Karpas-422 (cell line): ENCODE measurements around the gene FOXN4. TPM values are rescaled to one million over a fixed set of nuclear protein-coding genes. Genes with fewer than 3 reads are reported as not detected.
A peak's percentile ranks its signal among the peaks of the same experiment; 100 is the strongest.
"Not testable (repeated sequence)": the region's sequence is repeated elsewhere in the genome, so short reads cannot be mapped to it uniquely, and the experiment has no call there.

Experiments used
- DNase-seq: peaks from one replicate; pipeline ENCODE4 v3.0.0-alpha.2; 2015
- H2AFZ ChIP-seq: fragments of 200-600 bp; sonication (generic); 2 replicates; pipeline ENCODE4 v1.6.1; 2014; ENCODE audit warnings: antibody characterized with exemption, low read length, mixed read lengths
- H3K27ac ChIP-seq: fragments of 200-600 bp; sonication (generic); 2 replicates; pipeline ENCODE4 v1.5.1; 2014; ENCODE audit warnings: mild to moderate bottlenecking, low read length, moderate library complexity
- H3K27me3 ChIP-seq: fragments of 200-600 bp; sonication (generic); 2 replicates; pipeline ENCODE4 v1.6.1; 2014; ENCODE audit warnings: low read length, mixed read lengths
- H3K36me3 ChIP-seq: fragments of 200-600 bp; sonication (generic); 2 replicates; pipeline ENCODE4 v1.6.1; 2014; ENCODE audit warnings: low read length, mixed read lengths; ENCODE audit not compliant: insufficient read depth
- H3K4me1 ChIP-seq: fragments of 200-600 bp; sonication (generic); 2 replicates; pipeline ENCODE4 v1.6.1; 2014; ENCODE audit warnings: mild to moderate bottlenecking, low read length, mixed read lengths
- H3K4me2 ChIP-seq: fragments of 200-600 bp; sonication (generic); 2 replicates; pipeline ENCODE4 v1.6.1; 2014; ENCODE audit warnings: low read length, low read depth, mild to moderate bottlenecking; ENCODE audit not compliant: poor library complexity, severe bottlenecking
- H3K4me3 ChIP-seq: fragments of 200-600 bp; sonication (generic); 2 replicates; pipeline ENCODE4 v1.5.1; 2014; ENCODE audit warnings: mild to moderate bottlenecking, antibody characterized with exemption, low read length, mixed read lengths
- H3K79me2 ChIP-seq: fragments of 200-600 bp; sonication (generic); 2 replicates; pipeline ENCODE4 v1.6.1; 2014; ENCODE audit warnings: mild to moderate bottlenecking, low read length, mixed read lengths
- H3K9ac ChIP-seq: fragments of 200-600 bp; sonication (generic); 2 replicates; pipeline ENCODE4 v1.6.0; 2014; ENCODE audit warnings: low read length
- H3K9me2 ChIP-seq: fragments of 200-600 bp; sonication (generic), shearing (Covaris generic); replicated peaks from 2 replicates; pipeline ENCODE4 v1.6.0; 2014; ENCODE audit warnings: mild to moderate bottlenecking, low read length, moderate library complexity; ENCODE audit not compliant: insufficient read depth
- H3K9me3 ChIP-seq: fragments of 300-700, 200-600 bp; sonication (generic); 2 replicates; pipeline ENCODE4 v1.6.1; 2014; ENCODE audit warnings: low read length, mixed read lengths
- H4K20me1 ChIP-seq: fragments of 200-600 bp; sonication (generic); 2 replicates; pipeline ENCODE4 v1.6.1; 2014; ENCODE audit warnings: mild to moderate bottlenecking, antibody characterized with exemption, low read length, low read depth; ENCODE audit not compliant: insufficient read depth
- total RNA-seq: library from RNA; depleted of rRNA; stranded (reverse); fragments of >200 nt; shearing (Covaris generic); gene quantifications from 2 replicates; pipeline ENCODE4 v1.2.3, GENCODE V29; 2014; ENCODE audit warnings: low replicate concordance

Gene FOXN4
- total RNA-seq, 1 experiment from 2014 or later: not detected

DNA sequence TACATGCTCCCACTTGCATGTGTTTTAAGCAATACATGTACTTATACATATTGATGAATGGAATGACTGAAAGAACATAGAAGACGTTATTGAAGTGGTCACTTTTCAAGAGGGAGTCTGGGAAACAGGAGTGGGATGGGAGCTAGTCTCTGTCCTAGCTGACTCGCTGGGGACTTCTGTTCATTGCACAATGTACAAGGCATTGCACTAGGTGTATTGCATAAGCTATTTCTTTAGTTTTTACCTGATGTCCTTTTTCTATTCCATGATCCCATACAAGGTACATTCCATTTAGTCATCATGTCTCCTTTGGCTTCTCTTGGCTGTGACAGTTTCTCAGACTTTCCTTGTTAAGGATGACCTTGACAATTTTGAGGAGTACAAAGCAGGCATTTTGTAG is 34.6 kb upstream of the FOXN4 start:
- Histone ChIP-seq H3K9me3 (no peaks in the 10 kb centered on the region), H3K27me3 (no peaks in the 10 kb centered on the region)

GRCh38 chr12:109336593-109336992 is 27.5 kb upstream of the FOXN4 start:
- no peak for DNase-seq
- Histone ChIP-seq H4K20me1 (no peaks in the 10 kb centered on the region), H3K79me2 (no peaks in the 10 kb centered on the region), H3K9me3 (no peaks in the 10 kb centered on the region), H3K9me2 (no peaks in the 10 kb centered on the region), H3K9ac (no peak overlapping the region), H3K4me1 (peaks cover 9% of the 10 kb centered on the region; the same call in 1 of the 2 replicates), H2AFZ (no peak overlapping the region), H3K27ac (no peak overlapping the region), H3K27me3 (no peaks in the 10 kb centered on the region), H3K36me3 (no peaks in the 10 kb centered on the region), H3K4me2 (no peak overlapping the region), H3K4me3 (no peak overlapping the region)

More for the DNA sequence above, 34.6 kb upstream of the FOXN4 start:
- Histone ChIP-seq H3K27ac (no peak overlapping the region), H2AFZ (no peak overlapping the region), H3K4me3 (no peak overlapping the region), H3K9me2 (no peaks in the 10 kb centered on the region), H3K9ac (no peak overlapping the region), H4K20me1 (no peaks in the 10 kb centered on the region), H3K79me2 (no peaks in the 10 kb centered on the region), H3K4me1 (no peaks in the 10 kb centered on the region), H3K4me2 (no peak overlapping the region), H3K36me3 (no peaks in the 10 kb centered on the region)
- no peak for DNase-seq

DNA sequence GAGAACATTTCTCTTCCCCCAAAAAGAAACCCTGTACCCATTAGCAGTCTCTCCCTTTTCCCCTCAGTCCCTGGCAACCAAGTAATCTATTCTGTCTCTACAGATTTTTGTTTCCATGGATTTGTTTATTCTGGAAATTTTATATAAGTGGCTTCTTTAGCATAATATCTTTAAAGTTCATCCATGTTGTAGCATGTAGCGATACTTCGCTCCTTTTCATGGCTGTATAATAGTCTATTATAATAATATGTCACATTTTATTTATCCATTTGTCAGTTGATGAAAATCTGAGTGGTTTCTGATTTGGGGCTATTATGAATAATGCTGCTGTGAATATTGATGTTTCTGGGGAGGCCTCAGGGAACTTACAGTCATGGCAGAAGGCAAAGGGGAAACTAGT is 25.8 kb upstream of the FOXN4 start:
- DNase-seq: no peak
- Histone ChIP-seq H4K20me1 (no peaks in the 10 kb centered on the region), H3K4me3 (no peak overlapping the region), H3K36me3 (no peaks in the 10 kb centered on the region), H2AFZ (no peak overlapping the region), H3K9me3 (no peaks in the 10 kb centered on the region), H3K4me1 (peaks cover 9% of the 10 kb centered on the region; the same call in 1 of the 2 replicates), H3K9ac (no peak overlapping the region), H3K9me2 (no peaks in the 10 kb centered on the region), H3K4me2 (no peak overlapping the region), H3K27me3 (no peaks in the 10 kb centered on the region), H3K79me2 (no peaks in the 10 kb centered on the region), H3K27ac (no peak overlapping the region)

DNA sequence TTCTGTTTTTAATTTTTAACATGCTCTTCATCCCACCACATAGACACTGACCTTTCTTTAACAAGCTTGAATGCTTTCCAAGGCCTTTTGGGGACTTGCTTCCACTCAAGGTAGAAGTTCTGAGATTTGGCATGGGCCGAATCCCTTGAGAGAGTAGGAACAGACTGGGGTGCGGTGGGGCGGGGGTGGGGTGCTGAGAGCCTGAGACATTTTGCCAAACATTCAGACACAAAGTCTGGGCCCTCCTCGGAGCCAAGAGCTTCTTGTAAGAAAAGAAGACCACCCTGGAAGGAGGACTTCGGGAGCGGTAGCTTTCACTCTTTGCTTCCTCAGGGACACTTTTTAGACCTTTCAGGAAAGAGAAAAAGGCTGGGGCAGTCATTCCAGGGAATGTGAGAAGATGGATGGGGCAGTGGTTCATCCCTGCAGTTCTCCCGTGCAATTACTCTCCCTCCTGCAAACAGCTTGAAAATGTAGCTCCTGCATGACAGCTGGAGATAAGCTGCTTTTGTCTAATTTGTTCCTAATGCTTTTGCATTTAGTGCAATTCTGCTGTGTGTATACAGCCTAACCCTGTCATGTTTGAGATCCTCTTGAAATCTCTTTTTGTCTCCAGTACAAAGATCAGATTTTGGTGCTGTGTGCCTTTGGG is 22.3 kb upstream of the FOXN4 start:
- Histone ChIP-seq H3K79me2 (no peaks in the 10 kb centered on the region), H3K4me1 (peaks cover 9% of the 10 kb centered on the region; the same call in 1 of the 2 replicates), H3K9me2 (no peaks in the 10 kb centered on the region), H3K36me3 (no peaks in the 10 kb centered on the region), H3K9me3 (no peaks in the 10 kb centered on the region), H3K4me3 (no peak overlapping the region), H4K20me1 (no peaks in the 10 kb centered on the region), H3K27ac (no peak overlapping the region), H3K27me3 (no peaks in the 10 kb centered on the region), H3K4me2 (no peak overlapping the region), H2AFZ (no peak overlapping the region), H3K9ac (no peak overlapping the region)
- DNase-seq: peak; percentile 37

DNA sequence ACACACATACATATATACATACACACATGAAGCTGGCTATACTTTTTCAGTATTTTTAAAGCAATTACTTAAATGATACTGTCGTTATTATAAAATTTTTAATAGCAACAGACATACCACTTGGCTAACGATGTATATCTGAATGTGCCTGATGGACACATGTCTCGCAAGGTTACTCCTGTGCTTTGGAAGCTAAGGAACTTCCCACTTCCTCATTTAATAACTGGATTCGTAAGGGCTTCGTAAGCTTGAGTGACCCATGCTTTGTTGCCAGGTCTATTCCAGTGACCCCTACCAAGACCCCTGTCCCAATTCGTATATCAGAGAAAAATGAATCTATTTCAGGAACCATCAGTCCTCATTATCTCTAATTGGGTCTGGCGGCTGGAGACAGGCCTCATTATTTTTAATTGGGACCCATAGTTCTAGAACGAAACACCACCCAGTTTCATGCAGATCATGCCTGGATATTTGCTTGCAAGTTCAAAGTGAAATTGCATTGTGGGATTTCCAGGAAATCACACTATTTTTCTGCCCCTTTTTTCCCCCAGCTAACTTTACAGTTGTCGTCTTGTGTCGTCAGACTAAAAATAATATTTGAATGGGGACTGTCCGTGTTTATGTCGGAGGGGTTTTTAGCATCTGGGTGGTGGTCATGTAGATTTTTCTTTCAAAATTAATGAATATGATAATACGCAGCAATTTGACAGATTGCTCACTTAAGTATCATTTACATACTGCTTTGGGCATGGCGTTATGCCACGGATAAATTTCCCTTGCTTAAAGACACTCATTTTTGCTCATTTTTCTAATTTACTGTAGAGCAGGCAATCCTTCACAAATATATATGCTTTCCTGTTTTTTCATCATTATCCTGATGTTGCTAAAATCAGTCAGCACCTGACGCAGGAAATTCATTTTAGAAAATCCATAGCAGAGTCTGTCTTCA is 21.5 kb upstream of the FOXN4 start:
- no peaks in the 10 kb centered on the region for H3K79me2 ChIP-seq
- H3K27me3 ChIP-seq: no peaks in the 10 kb centered on the region
- H3K4me2 ChIP-seq: no peak overlapping the region
- H3K4me3 ChIP-seq: no peak overlapping the region
- peaks cover 9% of the 10 kb centered on the region; the same call in 1 of the 2 replicates for H3K4me1 ChIP-seq
- peak; percentile 29 for DNase-seq
- H3K9me3 ChIP-seq: no peaks in the 10 kb centered on the region
- H3K27ac ChIP-seq: no peak overlapping the region
- no peaks in the 10 kb centered on the region for H4K20me1 ChIP-seq
- H3K36me3 ChIP-seq: no peaks in the 10 kb centered on the region
- no peak overlapping the region for H3K9ac ChIP-seq
- no peak overlapping the region for H2AFZ ChIP-seq
- H3K9me2 ChIP-seq: no peaks in the 10 kb centered on the region

DNA sequence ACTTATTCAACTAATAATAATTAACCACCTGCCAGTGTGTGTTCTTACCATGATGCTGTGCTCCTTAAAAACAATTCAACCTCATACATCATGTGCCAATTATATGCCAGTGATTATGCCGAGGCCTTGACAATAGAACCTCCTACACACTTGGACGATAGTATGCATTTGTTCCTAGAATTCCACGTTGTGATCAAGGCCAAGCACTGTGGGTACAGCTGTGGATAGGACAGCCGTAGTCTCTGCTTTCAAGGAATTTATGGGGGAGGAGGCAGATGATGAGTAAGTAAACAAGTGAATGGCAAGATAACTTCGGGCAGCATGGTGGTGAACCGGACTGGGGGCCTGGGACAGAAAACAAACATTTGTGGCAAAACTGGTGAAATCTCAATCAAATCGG is 20.6 kb upstream of the FOXN4 start:
- H3K9me2 ChIP-seq: no peaks in the 10 kb centered on the region
- no peaks in the 10 kb centered on the region for H3K9me3 ChIP-seq
- H3K4me3 ChIP-seq: no peak overlapping the region

DNA sequence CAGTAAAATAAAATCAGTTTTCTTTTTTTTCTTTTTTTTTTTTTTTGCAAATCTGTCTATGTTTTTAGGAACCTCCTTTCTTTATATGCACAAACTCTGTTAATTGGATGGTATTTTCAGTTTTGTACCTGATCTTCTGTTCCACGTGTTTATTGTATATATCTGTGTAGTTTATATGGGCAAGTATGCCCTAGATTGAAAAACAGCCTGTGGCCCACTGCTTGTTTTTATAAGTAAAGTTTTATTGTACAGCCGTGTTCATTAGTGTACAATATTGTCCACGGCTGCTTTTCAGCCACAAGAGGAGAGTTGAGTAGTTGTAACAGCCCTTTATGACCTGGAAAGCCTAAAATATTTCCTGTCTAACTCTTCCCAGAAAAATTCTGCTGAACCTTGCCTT is 19.9 kb upstream of the FOXN4 start:
- no peaks in the 10 kb centered on the region for H3K9me2 ChIP-seq
- peak; percentile 16 for DNase-seq
- no peak overlapping the region for H2AFZ ChIP-seq
- H3K4me3 ChIP-seq: no peak overlapping the region
- no peak overlapping the region for H3K27ac ChIP-seq
- no peaks in the 10 kb centered on the region for H3K79me2 ChIP-seq
- H3K36me3 ChIP-seq: no peaks in the 10 kb centered on the region
- H3K4me2 ChIP-seq: no peak overlapping the region
- no peak overlapping the region for H3K9ac ChIP-seq
- peaks cover 9% of the 10 kb centered on the region; the same call in 1 of the 2 replicates for H3K4me1 ChIP-seq
- H3K9me3 ChIP-seq: no peaks in the 10 kb centered on the region
- no peaks in the 10 kb centered on the region for H4K20me1 ChIP-seq
- no peaks in the 10 kb centered on the region for H3K27me3 ChIP-seq

More for the DNA sequence above, 20.6 kb upstream of the FOXN4 start:
- H3K4me2 ChIP-seq: no peak overlapping the region
- no peak overlapping the region for H2AFZ ChIP-seq
- no peak overlapping the region for H3K27ac ChIP-seq
- no peaks in the 10 kb centered on the region for H3K36me3 ChIP-seq
- peak; percentile 2 for DNase-seq
- H3K79me2 ChIP-seq: no peaks in the 10 kb centered on the region
- no peak overlapping the region for H3K9ac ChIP-seq
- H3K4me1 ChIP-seq: peaks cover 9% of the 10 kb centered on the region; the same call in 1 of the 2 replicates
- no peaks in the 10 kb centered on the region for H3K27me3 ChIP-seq
- no peaks in the 10 kb centered on the region for H4K20me1 ChIP-seq

DNA sequence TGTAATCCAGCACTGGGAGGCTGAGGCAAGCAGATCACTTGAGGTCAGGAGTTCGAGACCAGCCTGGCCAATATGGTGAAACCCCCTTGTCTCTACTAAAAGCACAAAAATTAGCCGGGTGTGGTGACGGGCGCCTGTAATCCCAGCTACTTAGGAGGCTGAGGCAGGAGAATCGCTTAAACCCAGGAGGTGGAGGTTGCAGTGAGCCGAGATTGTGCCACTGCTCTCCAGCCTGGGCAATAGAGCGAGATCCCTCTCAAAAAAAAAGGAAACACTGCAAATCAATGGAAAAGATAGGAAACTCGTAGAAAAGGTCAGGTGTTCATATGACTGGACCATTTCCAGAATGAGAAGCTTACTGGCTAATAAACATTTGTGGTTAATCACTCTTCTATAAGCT is 12.2 kb upstream of the FOXN4 start:
- H4K20me1 ChIP-seq, H3K27ac ChIP-seq, H3K9me3 ChIP-seq, H3K27me3 ChIP-seq, H3K36me3 ChIP-seq, H3K4me2 ChIP-seq, H3K9ac ChIP-seq, H3K9me2 ChIP-seq, H2AFZ ChIP-seq, H3K79me2 ChIP-seq, H3K4me3 ChIP-seq, H3K4me1 ChIP-seq, DNase-seq: not testable (repeated sequence)
